GM23338 (cell line): ENCODE results near the gene HELZ. TPM values are rescaled to one million over a fixed set of nuclear protein-coding genes. Genes with fewer than 3 reads are reported as not detected.

Experiments
- ATAC-seq: fragments of 200-7000 bp; cut with Tn5 transposase; 3 replicates; pipeline ENCODE4 v1.9.1; 2020
- DNase-seq: peaks from one replicate; pipeline ENCODE4 v3.0.0-alpha.2; 2015; ENCODE audit warnings: low spot score
- H2AFZ ChIP-seq: fragments of 200-600 bp; sonication (generic); 2 replicates; pipeline ENCODE4 v1.8.0; 2016; ENCODE audit warnings: antibody characterized with exemption, mild to moderate bottlenecking, moderate library complexity
- H3F3A ChIP-seq: fragments of 200-600 bp; sonication (generic); replicated peaks from 2 replicates; pipeline ENCODE4 v1.8.0; 2017; ENCODE audit warnings: antibody characterized with exemption, mixed run types, low read depth
- H3K27ac ChIP-seq: fragments of 200-600 bp; sonication (generic); 2 replicates; pipeline ENCODE4 v1.6.1; 2016; ENCODE audit warnings: low read depth
- H3K27me3 ChIP-seq: fragments of 200-600 bp; sonication (generic); 2 replicates; pipeline ENCODE4 v1.8.0; 2016; ENCODE audit warnings: mild to moderate bottlenecking, mixed run types, moderate library complexity; ENCODE audit not compliant: insufficient read depth
- H3K36me3 ChIP-seq: fragments of 200-600 bp; sonication (generic); 2 replicates; pipeline ENCODE4 v1.8.0; 2016; ENCODE audit warnings: mild to moderate bottlenecking; ENCODE audit not compliant: insufficient read depth
- H3K4me1 ChIP-seq: fragments of 200-600 bp; sonication (generic); 2 replicates; pipeline ENCODE4 v1.8.0; 2016; ENCODE audit warnings: mild to moderate bottlenecking, moderate library complexity; ENCODE audit not compliant: insufficient read depth
- H3K4me2 ChIP-seq: fragments of 200-600 bp; sonication (generic); 2 replicates; pipeline ENCODE4 v1.7.1; 2017; ENCODE audit warnings: mixed run types
- H3K4me3 ChIP-seq: fragments of 200-600 bp; sonication (generic); 2 replicates; pipeline ENCODE4 v1.6.1; 2016; ENCODE audit warnings: mixed run types
- H3K79me2 ChIP-seq: fragments of 200-600 bp; sonication (generic); replicated peaks from 2 replicates; pipeline ENCODE4 v1.8.0; 2017; ENCODE audit warnings: mild to moderate bottlenecking; ENCODE audit not compliant: insufficient read depth
- H3K9me2 ChIP-seq: fragments of 200-600 bp; sonication (generic); 2 replicates; pipeline ENCODE4 v1.8.0; 2017; ENCODE audit not compliant: insufficient read depth
- H4K20me1 ChIP-seq: fragments of 200-600 bp; sonication (generic); replicated peaks from 2 replicates; pipeline ENCODE4 v1.8.0; 2017; ENCODE audit warnings: mild to moderate bottlenecking; ENCODE audit not compliant: insufficient read depth
- H3K27ac Mint-ChIP-seq: 2 replicates; pipeline ENCODE4 v1.8.0; 2020; ENCODE audit warnings: inconsistent platforms, mild to moderate bottlenecking, moderate library complexity, mixed read lengths
- H3K27me3 Mint-ChIP-seq: 3 replicates; pipeline ENCODE4 v1.8.0; 2022; ENCODE audit warnings: low read depth, mild to moderate bottlenecking, moderate library complexity, mixed read lengths, inconsistent platforms; ENCODE audit not compliant: insufficient read depth, poor library complexity
- H3K36me3 Mint-ChIP-seq: 3 replicates; pipeline ENCODE4 v1.8.0; 2021; ENCODE audit warnings: low read depth, mild to moderate bottlenecking, inconsistent platforms, moderate library complexity, mixed read lengths
- H3K4me1 Mint-ChIP-seq: 3 replicates; pipeline ENCODE4 v1.8.0; 2020; ENCODE audit warnings: mild to moderate bottlenecking, inconsistent platforms, mixed read lengths
- H3K4me3 Mint-ChIP-seq: 3 replicates; pipeline ENCODE4 v1.8.0; 2021; ENCODE audit warnings: moderate library complexity, mild to moderate bottlenecking, inconsistent platforms, mixed read lengths
- H3K9me3 Mint-ChIP-seq: 3 replicates; pipeline ENCODE4 v1.8.0; 2020; ENCODE audit warnings: moderate library complexity, mild to moderate bottlenecking, inconsistent platforms, mixed read lengths
- CREB1 ChIP-seq: fragments of 250-450 bp; sonication (Bioruptor Pico); IDR thresholded peaks from 2 replicates; pipeline ENCODE4 v1.5.0; 2020; ENCODE audit warnings: low read depth, mild to moderate bottlenecking, moderate library complexity
- EZH2 ChIP-seq: fragments of 200-600 bp; sonication (generic); IDR thresholded peaks from one replicate; pipeline ENCODE4 v1.8.0; 2017; ENCODE audit warnings: antibody characterized with exemption, mild to moderate bottlenecking, low read depth; ENCODE audit not compliant: unreplicated experiment
- EZH2phosphoT487 ChIP-seq: fragments of 200-600 bp; sonication (generic); IDR thresholded peaks from one replicate; pipeline ENCODE4 v1.8.1; 2018; ENCODE audit warnings: antibody characterized with exemption; ENCODE audit not compliant: unreplicated experiment
- JUNB ChIP-seq: IDR thresholded peaks from one replicate; pipeline ENCODE4 v1.6.1; 2016; ENCODE audit warnings: antibody characterized with exemption; ENCODE audit not compliant: unreplicated experiment
- NANOG ChIP-seq: IDR thresholded peaks from 2 replicates; pipeline ENCODE4 v1.6.1; 2016; ENCODE audit warnings: antibody characterized with exemption, borderline replicate concordance
- POLR2AphosphoS5 ChIP-seq: IDR thresholded peaks from 2 replicates; pipeline ENCODE4 v1.6.1; 2016; ENCODE audit warnings: antibody characterized with exemption, low read depth
- STAT1 ChIP-seq: IDR thresholded peaks from one replicate; pipeline ENCODE4 v1.6.1; 2016; ENCODE audit warnings: antibody characterized with exemption; ENCODE audit not compliant: unreplicated experiment
- ZNF114 ChIP-seq: fragments of 250-450 bp; sonication (Bioruptor Pico); IDR thresholded peaks from 2 replicates; pipeline ENCODE4 v1.5.0; 2020; ENCODE audit warnings: mild to moderate bottlenecking, moderate library complexity
- ZNF331 ChIP-seq: fragments of 250-450 bp; sonication (Bioruptor Pico); IDR thresholded peaks from 2 replicates; pipeline ENCODE4 v1.5.0; 2020; ENCODE audit warnings: low read depth, mild to moderate bottlenecking, moderate library complexity
- polyA plus RNA-seq: library from polyadenylated mRNA; unstranded; fragments of >200 nt; fragmentation: Nextera tagmentation; extraction: Ambion mirVana; gene quantifications from 2 replicates; pipeline ENCODE4 v1.2.1, GENCODE V29; 2016
- total RNA-seq: library from RNA; depleted of rRNA; stranded (reverse); fragments of >200 nt; shearing (Covaris generic); gene quantifications from 2 replicates; pipeline ENCODE4 v1.2.3, GENCODE V29; 2014
- TF ChIP-seq, protein P1 (sequence below): IDR thresholded peaks from one replicate; pipeline ENCODE4 v1.6.1; 2018; ENCODE audit warnings: antibody characterized with exemption; ENCODE audit not compliant: unreplicated experiment
- TF ChIP-seq, protein P2 (sequence below), 2 experiments: fragments of 200-600 bp in 1 of 2; sonication (generic) in 1 of 2; conservative IDR thresholded peaks; 2 replicates each; pipeline versions ENCODE4 v1.5.1 to v1.6.1; 2016 to 2017; ENCODE audit warnings: antibody characterized with exemption in 2 of 2, low read depth in 2 of 2, mild to moderate bottlenecking in 2 of 2, moderate library complexity in 1 of 2
- TF ChIP-seq, protein P3 (sequence below): IDR thresholded peaks from 2 replicates; pipeline ENCODE4 v1.6.1; 2016; ENCODE audit warnings: antibody characterized with exemption
- TF ChIP-seq, protein P4 (sequence below): fragments of 250-450 bp; sonication (Bioruptor Pico); IDR thresholded peaks from 2 replicates; pipeline ENCODE4 v1.5.0; 2020; ENCODE audit warnings: mild to moderate bottlenecking, moderate library complexity

The HELZ gene
- total and polyA plus RNA-seq, 2 experiments from 2014 or later: 38.9 to 62.0 TPM

DNA sequence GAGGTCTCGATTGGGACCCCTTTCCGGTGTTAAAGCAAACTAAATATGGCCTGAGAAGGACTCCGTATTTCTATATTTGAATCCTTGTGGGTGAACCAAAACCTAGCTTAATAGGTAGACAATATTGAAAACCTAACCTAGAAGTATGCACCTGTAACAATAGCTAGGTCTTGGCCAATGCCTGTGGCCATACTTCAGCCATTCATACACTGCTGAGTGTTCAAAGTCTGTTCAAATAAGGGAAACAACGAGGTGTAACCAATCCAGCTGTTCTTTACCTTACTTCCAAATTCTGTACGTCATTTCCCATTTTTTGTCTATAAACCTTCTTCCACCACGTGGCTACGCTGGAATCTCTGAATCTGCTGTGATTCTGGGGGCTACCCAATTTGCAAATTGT lies 34.1 kb upstream of the HELZ start:
- Histone ChIP-seq H3F3A (no peaks in the 10 kb centered on the region), H3K79me2 (no peaks in the 10 kb centered on the region), H3K4me1 (peaks cover 14% of the 10 kb centered on the region), H3K4me2 (no peak overlapping the region), H3K27ac (no peak overlapping the region), H2AFZ (peak overlapping the region; percentile 86; the same call in 1 of the 2 replicates), H3K36me3 (no peaks in the 10 kb centered on the region), H3K9me2 (no peaks in the 10 kb centered on the region), H3K27me3 (no peaks in the 10 kb centered on the region), H4K20me1 (no peaks in the 10 kb centered on the region), H3K4me3 (no peak overlapping the region)
- no peak for DNase-seq
- Mint-ChIP-seq H3K4me1 (peaks cover 19% of the 10 kb centered on the region), H3K9me3 (no peaks in the 10 kb centered on the region), H3K4me3 (no peak overlapping the region), H3K36me3 (no peaks in the 10 kb centered on the region), H3K27me3 (peaks cover 7% of the 10 kb centered on the region), H3K27ac (no peak overlapping the region)
- no peak for ATAC-seq
- TF ChIP-seq STAT1: no peak
- no peak for TF ChIP-seq EZH2phosphoT487
- TF ChIP-seq, protein P1, sequence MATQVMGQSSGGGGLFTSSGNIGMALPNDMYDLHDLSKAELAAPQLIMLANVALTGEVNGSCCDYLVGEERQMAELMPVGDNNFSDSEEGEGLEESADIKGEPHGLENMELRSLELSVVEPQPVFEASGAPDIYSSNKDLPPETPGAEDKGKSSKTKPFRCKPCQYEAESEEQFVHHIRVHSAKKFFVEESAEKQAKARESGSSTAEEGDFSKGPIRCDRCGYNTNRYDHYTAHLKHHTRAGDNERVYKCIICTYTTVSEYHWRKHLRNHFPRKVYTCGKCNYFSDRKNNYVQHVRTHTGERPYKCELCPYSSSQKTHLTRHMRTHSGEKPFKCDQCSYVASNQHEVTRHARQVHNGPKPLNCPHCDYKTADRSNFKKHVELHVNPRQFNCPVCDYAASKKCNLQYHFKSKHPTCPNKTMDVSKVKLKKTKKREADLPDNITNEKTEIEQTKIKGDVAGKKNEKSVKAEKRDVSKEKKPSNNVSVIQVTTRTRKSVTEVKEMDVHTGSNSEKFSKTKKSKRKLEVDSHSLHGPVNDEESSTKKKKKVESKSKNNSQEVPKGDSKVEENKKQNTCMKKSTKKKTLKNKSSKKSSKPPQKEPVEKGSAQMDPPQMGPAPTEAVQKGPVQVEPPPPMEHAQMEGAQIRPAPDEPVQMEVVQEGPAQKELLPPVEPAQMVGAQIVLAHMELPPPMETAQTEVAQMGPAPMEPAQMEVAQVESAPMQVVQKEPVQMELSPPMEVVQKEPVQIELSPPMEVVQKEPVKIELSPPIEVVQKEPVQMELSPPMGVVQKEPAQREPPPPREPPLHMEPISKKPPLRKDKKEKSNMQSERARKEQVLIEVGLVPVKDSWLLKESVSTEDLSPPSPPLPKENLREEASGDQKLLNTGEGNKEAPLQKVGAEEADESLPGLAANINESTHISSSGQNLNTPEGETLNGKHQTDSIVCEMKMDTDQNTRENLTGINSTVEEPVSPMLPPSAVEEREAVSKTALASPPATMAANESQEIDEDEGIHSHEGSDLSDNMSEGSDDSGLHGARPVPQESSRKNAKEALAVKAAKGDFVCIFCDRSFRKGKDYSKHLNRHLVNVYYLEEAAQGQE: no peak
- no peak for TF ChIP-seq CREB1
- TF ChIP-seq ZNF114 (CRISPR knock-in tag): no peak
- TF ChIP-seq POLR2AphosphoS5: no peak
- TF ChIP-seq, protein P2, sequence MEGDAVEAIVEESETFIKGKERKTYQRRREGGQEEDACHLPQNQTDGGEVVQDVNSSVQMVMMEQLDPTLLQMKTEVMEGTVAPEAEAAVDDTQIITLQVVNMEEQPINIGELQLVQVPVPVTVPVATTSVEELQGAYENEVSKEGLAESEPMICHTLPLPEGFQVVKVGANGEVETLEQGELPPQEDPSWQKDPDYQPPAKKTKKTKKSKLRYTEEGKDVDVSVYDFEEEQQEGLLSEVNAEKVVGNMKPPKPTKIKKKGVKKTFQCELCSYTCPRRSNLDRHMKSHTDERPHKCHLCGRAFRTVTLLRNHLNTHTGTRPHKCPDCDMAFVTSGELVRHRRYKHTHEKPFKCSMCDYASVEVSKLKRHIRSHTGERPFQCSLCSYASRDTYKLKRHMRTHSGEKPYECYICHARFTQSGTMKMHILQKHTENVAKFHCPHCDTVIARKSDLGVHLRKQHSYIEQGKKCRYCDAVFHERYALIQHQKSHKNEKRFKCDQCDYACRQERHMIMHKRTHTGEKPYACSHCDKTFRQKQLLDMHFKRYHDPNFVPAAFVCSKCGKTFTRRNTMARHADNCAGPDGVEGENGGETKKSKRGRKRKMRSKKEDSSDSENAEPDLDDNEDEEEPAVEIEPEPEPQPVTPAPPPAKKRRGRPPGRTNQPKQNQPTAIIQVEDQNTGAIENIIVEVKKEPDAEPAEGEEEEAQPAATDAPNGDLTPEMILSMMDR (conservative IDR thresholded peaks at IDR 0.05; ENCODE audit: low read depth in 2 of 2): no peak
- TF ChIP-seq, protein P3, sequence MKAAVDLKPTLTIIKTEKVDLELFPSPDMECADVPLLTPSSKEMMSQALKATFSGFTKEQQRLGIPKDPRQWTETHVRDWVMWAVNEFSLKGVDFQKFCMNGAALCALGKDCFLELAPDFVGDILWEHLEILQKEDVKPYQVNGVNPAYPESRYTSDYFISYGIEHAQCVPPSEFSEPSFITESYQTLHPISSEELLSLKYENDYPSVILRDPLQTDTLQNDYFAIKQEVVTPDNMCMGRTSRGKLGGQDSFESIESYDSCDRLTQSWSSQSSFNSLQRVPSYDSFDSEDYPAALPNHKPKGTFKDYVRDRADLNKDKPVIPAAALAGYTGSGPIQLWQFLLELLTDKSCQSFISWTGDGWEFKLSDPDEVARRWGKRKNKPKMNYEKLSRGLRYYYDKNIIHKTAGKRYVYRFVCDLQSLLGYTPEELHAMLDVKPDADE: no peak
- TF ChIP-seq, protein P4, sequence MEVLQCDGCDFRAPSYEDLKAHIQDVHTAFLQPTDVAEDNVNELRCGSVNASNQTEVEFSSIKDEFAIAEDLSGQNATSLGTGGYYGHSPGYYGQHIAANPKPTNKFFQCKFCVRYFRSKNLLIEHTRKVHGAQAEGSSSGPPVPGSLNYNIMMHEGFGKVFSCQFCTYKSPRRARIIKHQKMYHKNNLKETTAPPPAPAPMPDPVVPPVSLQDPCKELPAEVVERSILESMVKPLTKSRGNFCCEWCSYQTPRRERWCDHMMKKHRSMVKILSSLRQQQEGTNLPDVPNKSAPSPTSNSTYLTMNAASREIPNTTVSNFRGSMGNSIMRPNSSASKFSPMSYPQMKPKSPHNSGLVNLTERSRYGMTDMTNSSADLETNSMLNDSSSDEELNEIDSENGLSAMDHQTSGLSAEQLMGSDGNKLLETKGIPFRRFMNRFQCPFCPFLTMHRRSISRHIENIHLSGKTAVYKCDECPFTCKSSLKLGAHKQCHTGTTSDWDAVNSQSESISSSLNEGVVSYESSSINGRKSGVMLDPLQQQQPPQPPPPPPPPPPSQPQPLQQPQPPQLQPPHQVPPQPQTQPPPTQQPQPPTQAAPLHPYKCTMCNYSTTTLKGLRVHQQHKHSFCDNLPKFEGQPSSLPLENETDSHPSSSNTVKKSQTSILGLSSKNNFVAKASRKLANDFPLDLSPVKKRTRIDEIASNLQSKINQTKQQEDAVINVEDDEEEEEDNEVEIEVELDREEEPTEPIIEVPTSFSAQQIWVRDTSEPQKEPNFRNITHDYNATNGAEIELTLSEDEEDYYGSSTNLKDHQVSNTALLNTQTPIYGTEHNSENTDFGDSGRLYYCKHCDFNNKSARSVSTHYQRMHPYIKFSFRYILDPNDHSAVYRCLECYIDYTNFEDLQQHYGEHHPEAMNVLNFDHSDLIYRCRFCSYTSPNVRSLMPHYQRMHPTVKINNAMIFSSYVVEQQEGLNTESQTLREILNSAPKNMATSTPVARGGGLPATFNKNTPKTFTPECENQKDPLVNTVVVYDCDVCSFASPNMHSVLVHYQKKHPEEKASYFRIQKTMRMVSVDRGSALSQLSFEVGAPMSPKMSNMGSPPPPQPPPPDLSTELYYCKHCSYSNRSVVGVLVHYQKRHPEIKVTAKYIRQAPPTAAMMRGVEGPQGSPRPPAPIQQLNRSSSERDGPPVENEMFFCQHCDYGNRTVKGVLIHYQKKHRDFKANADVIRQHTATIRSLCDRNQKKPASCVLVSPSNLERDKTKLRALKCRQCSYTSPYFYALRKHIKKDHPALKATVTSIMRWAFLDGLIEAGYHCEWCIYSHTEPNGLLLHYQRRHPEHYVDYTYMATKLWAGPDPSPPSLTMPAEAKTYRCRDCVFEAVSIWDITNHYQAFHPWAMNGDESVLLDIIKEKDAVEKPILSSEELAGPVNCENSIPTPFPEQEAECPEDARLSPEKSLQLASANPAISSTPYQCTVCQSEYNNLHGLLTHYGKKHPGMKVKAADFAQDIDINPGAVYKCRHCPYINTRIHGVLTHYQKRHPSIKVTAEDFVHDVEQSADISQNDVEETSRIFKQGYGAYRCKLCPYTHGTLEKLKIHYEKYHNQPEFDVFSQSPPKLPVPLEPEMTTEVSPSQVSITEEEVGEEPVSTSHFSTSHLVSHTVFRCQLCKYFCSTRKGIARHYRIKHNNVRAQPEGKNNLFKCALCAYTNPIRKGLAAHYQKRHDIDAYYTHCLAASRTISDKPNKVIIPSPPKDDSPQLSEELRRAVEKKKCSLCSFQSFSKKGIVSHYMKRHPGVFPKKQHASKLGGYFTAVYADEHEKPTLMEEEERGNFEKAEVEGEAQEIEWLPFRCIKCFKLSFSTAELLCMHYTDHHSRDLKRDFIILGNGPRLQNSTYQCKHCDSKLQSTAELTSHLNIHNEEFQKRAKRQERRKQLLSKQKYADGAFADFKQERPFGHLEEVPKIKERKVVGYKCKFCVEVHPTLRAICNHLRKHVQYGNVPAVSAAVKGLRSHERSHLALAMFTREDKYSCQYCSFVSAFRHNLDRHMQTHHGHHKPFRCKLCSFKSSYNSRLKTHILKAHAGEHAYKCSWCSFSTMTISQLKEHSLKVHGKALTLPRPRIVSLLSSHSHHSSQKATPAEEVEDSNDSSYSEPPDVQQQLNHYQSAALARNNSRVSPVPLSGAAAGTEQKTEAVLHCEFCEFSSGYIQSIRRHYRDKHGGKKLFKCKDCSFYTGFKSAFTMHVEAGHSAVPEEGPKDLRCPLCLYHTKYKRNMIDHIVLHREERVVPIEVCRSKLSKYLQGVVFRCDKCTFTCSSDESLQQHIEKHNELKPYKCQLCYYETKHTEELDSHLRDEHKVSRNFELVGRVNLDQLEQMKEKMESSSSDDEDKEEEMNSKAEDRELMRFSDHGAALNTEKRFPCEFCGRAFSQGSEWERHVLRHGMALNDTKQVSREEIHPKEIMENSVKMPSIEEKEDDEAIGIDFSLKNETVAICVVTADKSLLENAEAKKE (CRISPR knock-in tag): no peak
- TF ChIP-seq JUNB: no peak
- no peak for TF ChIP-seq EZH2
- no peak for TF ChIP-seq ZNF331 (CRISPR knock-in tag)
- no peak for TF ChIP-seq NANOG
